Measurements from ENCODE around the gene SLC26A1. TPM values are rescaled to one million over a fixed set of nuclear protein-coding genes. Genes with fewer than 3 reads are reported as not detected.

SLC26A1 gene
- total RNA-seq, 1 donor from 2014 or later: 0.43 TPM

DNA sequence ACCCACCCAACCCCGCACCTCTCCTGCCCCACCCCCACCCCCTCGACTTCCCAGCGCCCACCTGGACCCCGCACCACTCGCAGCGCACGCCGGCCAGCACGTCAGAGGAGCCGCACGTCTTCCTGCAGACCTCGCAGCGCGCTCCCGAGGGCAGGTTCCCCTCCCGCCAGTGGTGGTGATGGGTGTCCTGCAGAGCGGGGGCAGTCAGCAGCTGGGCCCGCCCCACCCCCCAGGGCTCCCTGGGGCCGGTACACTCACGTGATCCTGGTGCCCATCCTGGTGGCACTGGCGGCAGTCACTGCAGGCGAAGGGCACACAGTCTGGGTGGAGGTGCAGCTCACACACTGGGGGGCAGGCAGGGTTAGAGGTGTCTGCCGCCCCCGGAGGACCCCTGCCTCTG is 25.0 kb downstream of the SLC26A1 start:
- intact Hi-C loops (cut with micrococcal nuclease): no loop called here

DNA sequence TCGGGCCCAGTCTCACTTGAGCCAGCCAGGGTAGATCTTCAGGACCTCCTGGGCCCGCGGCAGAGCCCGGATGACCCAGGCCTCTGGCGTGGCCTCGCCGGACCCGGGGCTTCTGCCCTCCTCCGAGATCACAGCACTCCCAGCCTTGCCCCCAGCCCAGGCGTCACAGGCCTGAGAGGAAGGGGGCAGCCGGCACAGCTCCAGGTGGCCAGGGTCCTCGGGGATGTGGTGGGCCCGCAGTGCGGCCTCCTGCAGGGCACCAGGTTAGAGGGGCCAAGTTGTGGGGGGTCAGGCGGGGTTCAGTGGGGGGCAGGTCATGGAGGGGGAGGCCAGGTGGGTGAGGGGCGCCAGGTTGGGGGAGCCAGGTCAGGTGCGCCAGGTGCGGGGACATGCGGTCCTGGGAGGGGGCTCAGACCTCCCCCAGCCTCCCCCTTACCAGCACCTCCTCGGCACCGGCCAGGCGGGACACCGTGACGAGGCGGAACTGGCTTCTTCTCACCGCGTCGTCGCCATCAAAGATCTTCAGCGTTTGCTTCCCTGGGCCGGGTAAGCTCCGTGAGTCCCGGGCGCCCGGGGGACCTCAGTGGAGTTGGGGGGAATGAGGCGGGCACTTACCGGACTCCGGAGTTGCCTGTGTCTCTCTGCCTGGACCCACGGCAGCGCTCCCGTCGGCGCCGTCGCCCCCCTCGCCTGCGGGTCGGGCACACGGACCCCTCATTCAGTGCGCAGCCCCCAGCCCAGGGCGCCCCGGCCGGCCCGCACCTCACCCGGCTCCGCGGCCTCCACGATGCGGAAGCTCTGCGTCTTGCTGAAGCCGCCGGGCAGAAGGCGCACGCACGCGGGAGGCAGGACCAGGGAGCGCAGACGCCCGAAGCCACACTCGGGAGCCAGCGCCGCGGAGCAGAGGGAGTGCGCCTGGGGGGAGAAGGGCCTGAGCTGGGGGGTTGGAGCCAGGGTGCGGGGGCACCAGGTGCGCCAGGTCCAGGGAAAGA is 25.8 kb downstream of the SLC26A1 start:
- intact Hi-C loops (cut with micrococcal nuclease): no loop called here

DNA sequence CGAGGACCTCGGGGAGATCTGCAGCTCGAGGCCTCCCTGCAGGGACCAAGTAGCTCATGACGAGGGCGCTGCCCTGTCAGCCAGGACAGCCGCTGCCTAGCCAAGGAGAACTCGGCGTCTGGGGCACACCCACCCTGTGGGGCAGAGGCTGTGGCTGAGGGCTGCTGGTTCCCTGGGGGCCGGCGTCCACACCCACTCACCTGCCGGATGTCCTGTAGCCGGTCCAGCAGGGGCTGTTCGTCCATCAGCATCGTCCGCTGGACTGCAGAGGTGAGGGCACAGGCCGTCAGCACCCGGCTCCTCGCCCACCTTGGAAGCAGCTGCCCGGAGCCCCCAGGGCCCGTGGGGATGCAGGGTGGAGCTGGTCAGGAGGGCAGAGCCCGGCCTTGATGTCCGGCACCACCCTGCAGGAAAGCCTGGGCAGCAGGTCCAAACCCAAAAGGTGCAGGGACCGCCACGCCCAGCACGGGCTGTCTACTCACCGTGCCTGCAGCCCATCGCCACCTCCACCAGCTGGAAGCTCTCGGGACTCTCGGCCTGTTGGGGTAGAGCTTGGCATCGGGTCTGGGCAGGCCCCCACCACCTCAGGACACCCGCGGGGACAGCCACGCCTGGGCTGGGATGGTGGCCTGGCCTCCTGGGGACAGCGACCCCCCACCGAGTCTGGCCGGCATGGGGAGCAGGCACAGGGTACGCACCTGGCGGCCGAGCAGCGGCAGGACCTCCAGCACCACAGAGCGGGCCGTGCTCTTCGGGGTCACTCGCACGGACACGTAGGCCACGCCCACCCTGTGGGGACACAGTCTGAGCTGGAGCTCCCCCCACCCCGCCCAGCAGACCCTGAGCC is 26.7 kb downstream of the SLC26A1 start:
- intact Hi-C loops (cut with micrococcal nuclease): no loop called here

DNA sequence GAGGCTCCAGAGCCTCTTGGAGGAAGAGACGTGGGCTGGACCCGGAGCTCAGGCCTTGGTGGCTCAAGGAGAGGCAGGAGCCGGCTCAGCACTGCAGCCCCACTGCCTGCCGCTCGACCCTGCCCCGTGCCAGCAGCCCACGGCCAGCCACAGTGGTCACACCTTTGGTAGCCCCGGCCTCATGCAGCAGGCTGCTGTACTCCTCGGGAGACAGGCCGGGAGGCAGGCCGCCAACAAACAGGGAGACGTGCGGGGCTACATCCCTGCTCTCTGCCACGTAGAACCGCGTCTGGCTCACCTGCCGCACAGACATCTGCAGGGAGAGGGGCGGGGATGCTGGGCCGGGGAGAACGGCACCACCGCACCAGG is 27.5 kb downstream of the SLC26A1 start:
- intact Hi-C loops (cut with micrococcal nuclease): no loop called here

DNA sequence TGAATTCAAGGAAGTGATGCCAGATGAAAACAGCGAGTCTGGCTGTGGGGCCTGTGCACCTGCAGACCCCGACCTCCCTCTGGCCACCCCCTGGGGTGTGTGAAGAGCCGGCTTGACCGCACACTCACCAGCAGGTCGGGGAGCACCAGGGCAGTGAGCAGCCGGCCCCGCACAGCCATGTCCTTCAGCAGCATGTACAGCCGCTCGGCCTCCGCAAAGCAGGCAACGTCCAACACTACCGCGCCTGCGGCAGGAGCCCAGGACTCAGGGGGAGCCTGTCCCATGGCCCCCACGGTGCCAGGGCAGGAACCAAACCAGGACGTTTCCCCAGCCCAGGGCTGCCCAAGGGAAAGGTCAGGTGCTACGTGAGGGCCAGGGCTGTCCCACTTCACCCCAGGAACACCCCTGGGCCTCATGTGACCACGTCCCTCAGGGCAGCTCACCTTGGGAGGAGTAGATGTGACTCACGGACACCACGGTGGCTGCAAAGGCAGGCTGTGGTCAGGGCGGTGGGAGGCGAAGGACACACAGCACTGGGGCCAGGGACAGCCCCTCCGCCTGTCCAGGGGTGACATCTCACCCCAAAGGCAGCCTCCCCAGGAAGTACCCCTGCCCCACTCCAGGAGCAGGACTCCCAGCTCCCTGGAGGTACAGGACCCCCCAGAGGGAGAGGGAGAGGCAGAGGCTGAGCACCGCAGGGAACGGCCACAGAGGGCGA is 28.0 kb downstream of the SLC26A1 start:
- intact Hi-C loops (cut with micrococcal nuclease): no loop called here

DNA sequence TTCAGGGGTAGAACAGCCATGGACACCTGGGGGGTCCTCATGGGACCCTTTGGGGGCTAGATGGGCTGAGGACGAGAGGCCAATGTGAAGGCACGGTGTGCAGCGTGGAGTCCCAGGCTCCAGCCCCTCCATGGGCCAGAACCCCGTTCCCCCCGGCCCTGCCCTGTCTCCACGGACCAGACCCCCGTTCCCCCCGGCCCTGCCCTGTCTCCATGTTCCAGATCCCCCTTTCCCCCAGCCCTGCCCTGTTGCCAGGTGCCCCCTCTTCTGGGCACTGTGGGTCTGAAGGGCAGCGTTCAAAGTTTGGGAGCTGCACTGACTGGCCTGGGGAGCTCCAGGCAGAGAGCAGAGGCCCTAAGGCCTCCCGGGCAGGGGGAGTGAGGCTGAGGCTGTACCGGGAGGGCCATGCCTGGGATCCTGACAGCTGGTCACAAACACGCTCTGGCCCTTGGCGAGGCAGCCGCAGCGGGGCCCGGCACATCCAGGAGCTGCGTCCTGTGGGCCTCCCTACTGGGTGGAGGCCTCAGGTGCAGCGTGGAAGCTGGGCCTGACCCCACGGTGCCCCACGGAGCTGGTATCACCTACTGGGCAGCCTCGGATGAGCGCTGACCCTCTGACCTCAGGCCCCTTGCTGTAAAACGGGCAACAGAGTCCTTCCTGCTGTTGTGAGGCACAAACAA is 28.7 kb downstream of the SLC26A1 start:
- intact Hi-C loops (cut with micrococcal nuclease): no loop called here

DNA sequence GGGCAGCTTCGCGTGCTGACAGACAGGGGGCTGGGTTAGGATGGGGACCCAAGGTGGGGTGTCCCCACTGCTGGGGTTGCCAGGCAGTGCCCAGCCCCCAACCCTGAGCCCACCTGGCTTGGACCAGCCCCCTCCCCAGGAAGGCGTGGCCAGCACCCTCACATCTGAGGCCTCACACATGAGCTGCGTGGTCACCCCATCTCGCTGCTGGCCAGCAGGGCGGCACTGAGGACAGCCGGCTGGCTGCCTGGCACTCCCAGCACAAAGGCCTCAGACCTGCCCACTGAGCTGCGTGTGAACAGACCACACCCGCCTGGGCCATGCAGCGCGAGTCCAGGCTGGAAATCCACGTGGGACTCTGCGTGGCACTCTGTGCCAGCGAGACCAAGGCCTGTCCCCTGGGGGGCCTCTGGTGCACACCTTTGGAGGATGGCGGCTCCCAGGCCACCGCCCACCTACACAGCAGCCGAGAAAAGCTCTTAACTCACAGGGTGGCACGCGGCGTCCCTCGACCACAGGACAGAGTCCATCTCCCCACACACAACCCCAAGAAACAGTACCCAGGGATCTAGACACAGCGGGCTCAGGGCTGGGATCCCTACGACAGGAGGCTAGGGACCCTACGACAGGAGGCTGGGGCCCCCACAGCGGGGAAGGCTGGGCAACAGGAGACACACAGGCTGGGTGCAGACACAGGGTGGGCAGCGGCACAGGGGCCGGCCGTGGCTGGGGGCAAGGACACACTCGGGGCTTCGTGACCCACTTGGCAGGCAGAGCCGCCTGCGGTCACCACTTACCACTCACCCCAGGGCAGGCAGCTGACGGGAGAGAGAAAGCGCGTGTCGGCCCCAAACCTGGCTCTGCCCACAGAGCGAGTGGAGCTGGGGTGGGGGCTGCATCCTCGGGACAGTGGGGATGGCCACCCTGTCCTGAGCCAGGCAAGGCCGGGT is 29.7 kb downstream of the SLC26A1 start:
- intact Hi-C loops (cut with micrococcal nuclease): no loop called here

DNA sequence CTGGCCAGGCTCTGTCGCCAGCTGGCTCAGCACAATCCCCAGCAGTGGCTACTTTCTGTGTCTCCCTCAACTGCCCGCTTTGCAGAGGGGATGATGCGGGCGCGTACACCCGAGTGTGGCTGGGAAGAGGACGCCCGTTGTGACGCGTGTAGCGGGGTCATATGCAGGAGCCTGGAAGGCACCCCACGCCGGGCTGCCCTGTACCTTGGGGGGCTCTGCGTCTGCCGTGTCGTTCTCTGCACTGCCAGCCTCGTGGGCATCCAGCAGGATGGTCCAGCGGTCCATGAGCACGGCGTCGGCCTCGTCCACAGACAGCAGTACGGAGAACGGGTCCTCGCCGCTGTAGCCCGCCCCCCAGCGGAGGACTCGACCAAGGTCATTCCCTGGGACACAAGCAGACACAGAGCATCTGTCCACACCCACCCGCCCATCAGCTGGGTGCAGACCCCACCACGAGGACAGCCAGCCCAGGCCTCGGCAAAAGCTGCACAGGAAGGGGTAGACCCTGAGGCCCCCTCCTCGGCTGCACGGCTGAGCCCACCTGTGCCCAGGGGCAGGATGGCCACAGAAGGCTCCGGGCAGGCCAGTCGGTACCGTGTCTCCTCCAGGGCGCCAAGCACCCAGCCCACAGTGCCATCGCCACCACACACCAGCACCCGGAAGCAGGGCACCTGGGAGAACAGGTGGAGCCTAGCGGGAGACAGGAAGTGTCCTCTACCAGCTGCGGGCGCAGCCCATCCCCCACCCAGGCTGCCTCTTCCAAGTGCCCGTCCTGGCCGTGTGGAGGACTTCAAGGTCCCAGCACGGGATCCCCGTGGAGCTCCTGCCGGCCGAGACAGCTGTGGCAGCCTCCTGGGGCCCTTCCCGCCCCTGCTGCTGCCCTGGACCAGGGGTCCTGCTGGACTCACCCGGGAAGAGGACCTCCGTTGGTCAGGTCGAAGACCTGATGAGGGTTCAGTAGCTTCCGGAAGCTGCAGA is 30.7 kb downstream of the SLC26A1 start:
- intact Hi-C loops (cut with micrococcal nuclease): no loop called here

DNA sequence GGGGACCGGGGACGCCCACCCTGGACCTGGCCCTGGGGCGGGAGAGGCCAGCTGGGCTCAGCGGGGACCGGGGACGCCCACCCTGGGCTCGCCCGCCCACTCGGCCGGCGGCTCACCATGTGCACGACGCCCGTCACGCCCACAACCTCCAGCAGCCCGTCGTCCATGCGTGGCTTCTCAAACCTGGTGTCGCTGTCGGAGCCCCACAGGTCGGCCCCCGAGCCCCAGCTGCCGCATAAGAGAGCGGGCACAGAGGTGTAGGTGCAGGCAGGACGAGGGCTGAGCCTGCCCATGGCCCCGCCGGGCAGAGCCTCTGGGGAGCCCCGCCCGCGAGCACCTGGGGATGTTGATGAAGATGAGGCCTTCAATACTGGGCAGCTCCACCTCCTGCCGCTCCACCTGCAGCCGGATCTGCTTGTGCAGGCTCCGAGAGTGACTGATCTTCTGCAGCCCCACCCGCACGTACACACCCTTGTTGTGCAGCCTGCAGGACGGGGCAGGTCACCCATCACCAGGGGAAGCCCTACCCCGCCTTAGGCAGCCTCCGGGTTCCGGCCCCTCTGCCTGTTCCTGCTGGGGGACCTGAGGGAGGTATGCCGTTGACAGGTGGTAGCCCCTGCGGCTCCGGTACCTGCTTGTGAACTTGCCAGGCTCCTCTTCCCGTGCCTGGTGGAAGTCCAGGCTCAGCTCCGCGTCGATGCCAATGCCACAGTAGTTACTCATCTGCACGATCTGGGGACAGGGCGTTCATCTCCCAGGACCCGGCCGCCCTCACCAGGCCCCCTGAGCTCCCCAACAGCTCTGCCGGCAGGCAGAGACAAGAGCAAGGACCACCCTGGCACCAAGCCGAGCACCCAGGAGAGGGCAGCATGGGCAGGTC is 31.6 kb downstream of the SLC26A1 start:
- intact Hi-C loops (cut with micrococcal nuclease): no loop called here

DNA sequence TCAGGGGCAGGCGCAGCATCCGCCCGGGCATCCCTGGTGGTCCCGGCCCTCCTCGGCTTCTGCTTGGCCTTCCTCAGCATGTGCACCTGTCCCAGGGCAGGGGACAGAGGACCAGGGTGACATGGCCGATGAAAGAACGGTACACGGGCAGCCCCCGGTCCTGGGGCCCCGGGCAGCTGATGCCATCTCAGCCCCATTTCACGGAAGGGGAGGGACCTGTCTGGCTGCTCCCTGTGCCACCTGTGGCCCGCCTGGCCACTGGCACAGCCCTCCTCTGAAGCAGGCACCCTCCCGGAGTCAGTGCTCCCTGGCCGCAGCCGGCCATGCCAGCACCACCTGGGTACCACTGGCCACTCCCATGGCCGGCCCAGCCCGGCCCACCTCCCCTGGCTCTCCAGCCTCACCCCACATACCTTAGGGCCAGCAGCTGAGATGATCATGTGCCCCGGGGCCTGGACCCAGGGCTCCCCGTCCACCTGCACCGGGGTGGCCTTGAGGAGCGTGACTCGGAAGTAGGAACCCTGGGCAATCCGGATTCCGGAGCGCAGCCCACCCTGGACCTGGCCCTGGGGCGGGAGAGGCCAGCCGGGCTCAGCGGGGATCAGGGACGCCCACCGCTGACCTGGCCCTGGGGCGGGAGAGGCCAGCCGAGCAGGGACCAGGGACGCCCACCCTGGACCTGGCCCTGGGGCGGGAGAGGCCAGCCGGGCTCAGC is 32.4 kb downstream of the SLC26A1 start:
- intact Hi-C loops (cut with micrococcal nuclease): no loop called here

DNA sequence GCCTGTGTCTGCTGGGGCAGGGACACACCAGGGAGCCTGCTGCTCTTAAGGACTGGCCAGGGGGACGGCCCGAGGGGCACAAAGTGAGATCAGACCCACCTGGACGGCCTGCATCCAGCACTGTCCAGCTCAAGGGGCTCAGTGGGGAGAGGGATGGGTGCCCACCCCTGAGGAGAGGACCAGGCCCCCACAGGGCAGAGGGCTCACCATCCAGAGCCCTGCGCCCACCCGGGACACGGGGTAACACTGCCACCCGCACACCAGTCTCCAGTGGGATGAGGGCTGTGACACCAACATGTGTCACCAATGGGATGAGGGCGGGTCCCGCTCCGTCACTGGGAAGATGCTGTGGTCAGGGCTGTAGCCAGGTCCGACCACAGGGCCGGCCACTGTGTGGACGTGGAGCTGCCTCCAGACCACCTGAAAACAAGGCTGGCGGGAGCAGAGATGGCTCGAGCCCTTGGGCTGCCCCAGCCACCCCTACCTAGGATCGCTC is 33.0 kb downstream of the SLC26A1 start:
- intact Hi-C loops (cut with micrococcal nuclease): no loop called here

DNA sequence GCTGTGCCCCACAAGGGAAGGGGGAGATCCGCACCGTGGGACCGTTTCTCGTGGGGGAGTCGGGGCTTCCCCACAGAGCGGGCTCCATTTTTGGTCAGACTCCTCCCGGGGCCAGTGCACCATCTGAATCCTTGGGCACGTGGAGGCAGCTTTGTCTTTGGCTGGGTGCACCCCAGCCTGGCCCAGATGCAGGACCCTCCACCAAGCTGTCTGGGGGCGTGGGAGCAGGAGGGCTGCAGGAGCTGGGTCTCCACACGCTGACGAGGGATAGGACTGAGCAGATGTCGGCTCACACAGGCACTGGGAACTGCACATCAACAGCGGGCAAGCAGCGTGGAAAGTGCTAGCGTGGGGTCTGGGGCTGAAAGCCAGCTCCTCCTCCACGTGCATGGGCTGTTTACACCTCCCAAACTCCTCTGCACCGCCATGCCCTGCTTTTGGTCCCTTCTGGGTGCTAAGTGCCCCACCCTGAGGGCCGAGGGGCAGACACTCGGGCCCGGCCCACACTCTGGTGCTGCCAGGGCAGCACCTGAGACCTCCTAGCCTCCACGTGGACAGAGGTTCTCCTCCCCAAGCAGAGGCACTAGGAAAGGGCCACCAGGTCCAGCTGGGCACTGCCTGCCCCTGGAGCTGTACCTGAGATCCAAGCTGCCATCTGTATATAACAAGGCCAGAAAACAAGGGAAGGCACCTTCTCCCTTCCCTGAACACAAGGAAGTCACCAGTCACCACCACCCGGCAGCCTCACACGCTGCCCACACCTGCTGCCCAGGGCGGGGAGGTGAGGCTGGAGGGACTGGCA is 33.7 kb downstream of the SLC26A1 start:
- intact Hi-C loops (cut with micrococcal nuclease): no loop called here

DNA sequence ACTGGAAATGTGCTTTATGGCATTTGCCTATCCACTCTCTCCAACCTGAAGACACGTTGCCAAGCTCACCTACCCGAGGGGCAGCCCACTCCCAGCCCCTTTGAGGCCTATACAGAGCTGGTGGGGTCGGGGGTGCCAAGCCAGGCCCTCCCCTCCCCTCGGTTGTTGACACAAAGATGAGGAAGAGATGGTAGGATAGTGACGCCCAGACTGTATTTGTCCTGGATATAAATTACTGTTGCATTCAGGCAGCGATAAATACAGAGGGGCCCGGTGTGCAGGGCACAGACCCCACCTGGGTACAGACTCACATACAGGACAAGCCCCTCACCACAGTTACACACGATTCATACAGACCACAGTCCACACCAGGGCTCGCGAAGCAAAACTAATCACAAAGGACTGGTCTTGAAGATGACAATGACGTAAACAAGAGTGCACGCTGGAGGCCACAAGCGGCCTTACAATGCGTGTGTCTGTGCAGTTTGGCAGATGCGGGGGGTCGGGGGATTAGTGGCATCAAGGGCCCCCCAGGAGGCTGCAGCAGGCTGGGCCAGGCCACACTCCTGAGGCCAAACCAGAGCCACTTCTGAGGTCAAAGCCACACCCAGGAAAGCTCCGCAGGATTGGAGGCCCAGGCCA is 34.4 kb downstream of the SLC26A1 start:
- intact Hi-C loops (cut with micrococcal nuclease): no loop called here

DNA sequence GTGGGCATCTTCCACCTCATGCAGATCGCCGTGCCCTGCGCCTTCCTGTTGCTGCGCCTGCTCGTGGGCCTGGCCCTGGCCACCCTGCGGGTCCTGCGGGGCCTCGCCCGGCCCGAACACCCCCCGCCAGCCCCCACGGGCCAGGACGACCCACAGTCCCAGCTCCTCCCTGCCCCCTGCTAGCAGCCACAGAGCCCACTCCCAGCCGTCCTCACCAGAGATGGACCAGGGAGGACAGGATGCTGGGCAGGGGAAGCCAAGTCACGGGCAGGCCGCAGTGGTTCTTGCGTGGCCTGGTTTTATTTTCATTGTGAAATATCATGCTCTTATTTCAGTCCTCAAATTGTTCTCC is 34.9 kb downstream of the SLC26A1 start:
- intact Hi-C loops (cut with micrococcal nuclease): no loop called here

DNA sequence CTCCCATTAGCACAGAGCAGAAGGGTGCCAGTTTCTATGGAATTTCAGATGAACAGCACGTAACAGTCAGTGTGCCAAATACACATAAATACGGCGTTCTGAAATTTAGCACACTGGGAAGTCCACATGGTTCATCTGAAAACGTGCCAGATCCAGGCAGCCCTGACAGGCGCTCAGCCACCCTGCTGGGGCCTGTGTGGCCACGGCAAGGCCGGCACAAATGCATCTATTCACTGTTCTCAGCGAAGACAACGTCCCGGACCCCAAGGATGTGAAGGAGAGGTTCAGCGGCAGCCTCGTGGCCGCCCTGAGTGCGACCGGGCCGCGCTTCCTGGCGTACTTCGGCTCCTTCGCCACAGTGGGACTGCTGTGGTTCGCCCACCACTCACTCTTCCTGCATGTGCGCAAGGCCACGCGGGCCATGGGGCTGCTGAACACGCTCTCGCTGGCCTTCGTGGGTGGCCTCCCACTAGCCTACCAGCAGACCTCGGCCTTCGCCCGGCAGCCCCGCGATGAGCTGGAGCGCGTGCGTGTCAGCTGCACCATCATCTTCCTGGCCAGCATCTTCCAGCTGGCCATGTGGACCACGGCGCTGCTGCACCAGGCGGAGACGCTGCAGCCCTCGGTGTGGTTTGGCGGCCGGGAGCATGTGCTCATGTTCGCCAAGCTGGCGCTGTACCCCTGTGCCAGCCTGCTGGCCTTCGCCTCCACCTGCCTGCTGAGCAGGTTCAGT is 35.5 kb downstream of the SLC26A1 start:
- intact Hi-C loops (cut with micrococcal nuclease): no loop called here

All from T-helper 2 cell treated with Interferon-gamma antibody and Interleukin-4, amounts not matched to agents 100 ng/mL and 5 ng/mL, for 36 hours (primary cell).